Heart right ventricle (tissue), 16 donors: Measurements from ENCODE around the gene TFEB. TPM values are rescaled to one million over a fixed set of nuclear protein-coding genes. Genes with fewer than 3 reads are reported as not detected.

ENCODE experiments used
- ATAC-seq, 8 donors: fragments of 200-7000 bp; cut with Tn5 transposase; one replicate each; pipeline ENCODE4 v1.9.1; 2020; ENCODE audit warnings: mild to moderate bottlenecking in 8 of 8, moderate library complexity in 8 of 8, moderate number of reproducible peaks in 1 of 8
- DNase-seq, 2 donors: peaks; one replicate each; pipeline ENCODE4 v3.0.0-alpha.2; 2020
- H3K27ac ChIP-seq, 10 donors: fragments of 200-600 bp; sonication (generic) in 2 of 10; one replicate each; pipeline versions ENCODE4 v1.5.0 to v1.8.0; 2020 to 2022; ENCODE audit warnings: mild to moderate bottlenecking in 3 of 10
- H3K27me3 ChIP-seq, 7 donors: fragments of 200-600 bp; one replicate each; pipeline ENCODE4 v1.8.0; 2021 to 2022; ENCODE audit warnings: mild to moderate bottlenecking in 2 of 7
- H3K36me3 ChIP-seq, 9 donors: fragments of 200-600 bp; sonication (generic) in 1 of 9; one replicate each; pipeline versions ENCODE4 v1.5.0 to v1.8.0; 2020 to 2022; ENCODE audit warnings: mild to moderate bottlenecking in 2 of 9
- H3K4me1 ChIP-seq, 9 donors: fragments of 200-600 bp; sonication (generic) in 1 of 9; one replicate each; pipeline versions ENCODE4 v1.5.0 to v1.8.0; 2020 to 2022; ENCODE audit warnings: mild to moderate bottlenecking in 4 of 9
- H3K4me3 ChIP-seq, 10 donors: fragments of 200-600 bp; sonication (generic) in 2 of 10; one replicate each; pipeline versions ENCODE4 v1.5.0 to v1.8.0; 2020 to 2022; ENCODE audit warnings: mild to moderate bottlenecking in 7 of 10, moderate library complexity in 2 of 10
- H3K9me3 ChIP-seq, 11 donors: fragments of 200-600 bp in 10 of 11; sonication (generic) in 2 of 11; one replicate each; pipeline versions ENCODE4 v1.5.0 to v1.8.0; 2013 to 2022; ENCODE audit warnings: mild to moderate bottlenecking in 2 of 11, control low read depth in 1 of 11, moderate library complexity in 1 of 11
- WGBS, 2 donors: extraction: QIAGEN DNeasy Blood & Tissue Kit; methylation state at CpG; one replicate each; pipeline ENCODE4 v1.1.7; 2013; ENCODE audit warnings: inconsistent platforms in 1 of 2; 5-methylcytosine and 5-hydroxymethylcytosine counted together
- intact Hi-C, 10 donors: fragments of 100-400 bp; cut with DNase I; formaldehyde crosslinking; loops; one replicate each; pipeline versions ENCODE4 v1.11.1 to v1.14.2; 2022
- polyA plus RNA-seq, 2 donors: library from polyadenylated mRNA; stranded (reverse); fragments of 200-250 nt; gene quantifications; one replicate each; pipeline ENCODE4 v1.2.3, GENCODE V29; 2013
- total RNA-seq, 10 donors: library from RNA; stranded (reverse); fragmentation: NEBNext Ultra II Directional in 3 of 10; extraction: Animal tissue kit (Norgen Biotek cat#: 25700) in 3 of 10; gene quantifications; one replicate each; pipeline versions ENCODE4 v1.2.1 to v1.2.4, GENCODE V29; 2021 to 2023
- TF ChIP-seq, protein P1 (sequence below), 9 donors: fragments of 200-600 bp; sonication (generic) in 2 of 9; IDR thresholded peaks; one replicate each; pipeline versions ENCODE4 v1.5.0 to v1.8.0; 2021 to 2022; ENCODE audit warnings: antibody characterized with exemption in 9 of 9, mild to moderate bottlenecking in 5 of 9, moderate library complexity in 1 of 9
- donor health status: Arrhythmogenic right ventricular cardiomyopathy.
- donor health status: ischemic (EF 13 %, LVEDD 7.1; RV severe dilation, severe dysfunction).
- donor health status: healthy with polysubstance abuse.
- donor health status: DM: no; HTN: yes; CAD: no.
- donor health status: DM: no; HTN: no; CAD: no.
- donor health status: ischemic (EF 25% LVEDD 6.9; RV normal size, moderate dysfunction).
- donor health status: ischemic (EF 25% LVEDD 5.7; RV mildly dilated, moderate dysfunction).
- donor health status: healthy.
- donor health status: DM: yes; HTN: yes; CAD: no.
- donor health status: Ischemic cardiomyopathy.
- donor health status: ischemic (EF 35%, LVEDD 5.7; RV mildly dilated, moderate dysfunction).
- donor health status: nonischemic (EF 11% LVEDD 7.7; RV severe dilation, severe dysfunction).
- donor health status: DM: yes; HTN: yes; CAD: no.
- donor health status: PGD.
- donor health status: ischemic (EF 29% LVEDD 5.4; RV normal size, mild dysfunction).
- donor health status: nonischemic (EF 23%, LVEDD 6.1; RV moderate dilation, normal function).

Gene TFEB
- total and polyA plus RNA-seq, 12 donors, result 29.2 to 52.3 (median 39.6) TPM

DNA sequence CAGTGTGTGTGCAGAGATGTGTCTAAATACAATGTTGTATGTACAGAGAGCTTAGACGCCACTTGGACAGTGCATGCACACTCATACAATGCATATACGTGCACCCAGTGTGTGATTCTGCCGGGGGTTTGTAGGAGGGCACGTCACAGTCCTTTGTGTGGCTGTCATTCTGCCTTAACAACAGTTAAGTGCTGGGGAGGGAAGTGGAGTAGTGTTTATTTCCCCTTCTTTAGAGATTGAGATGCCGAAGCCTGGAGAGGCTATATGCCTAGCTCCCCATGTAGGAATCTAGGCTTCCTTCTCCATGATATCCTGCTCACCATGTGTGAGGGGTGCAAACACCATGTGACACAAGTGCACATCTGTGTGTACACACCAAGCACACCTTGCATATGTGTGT, 59.0 kb downstream of the TFEB start:
- no peak overlapping the region for H3K4me3 ChIP-seq
- H3K27ac ChIP-seq, result no peak overlapping the region
- ATAC-seq (no peak), DNase-seq (no peak)
- H3K36me3 ChIP-seq, result no peaks in the 10 kb centered on the region
- WGBS, 2 donors, result 86 to 89% methylated on average over 5 of the region's 5 CpGs
- TF ChIP-seq, protein P1, sequence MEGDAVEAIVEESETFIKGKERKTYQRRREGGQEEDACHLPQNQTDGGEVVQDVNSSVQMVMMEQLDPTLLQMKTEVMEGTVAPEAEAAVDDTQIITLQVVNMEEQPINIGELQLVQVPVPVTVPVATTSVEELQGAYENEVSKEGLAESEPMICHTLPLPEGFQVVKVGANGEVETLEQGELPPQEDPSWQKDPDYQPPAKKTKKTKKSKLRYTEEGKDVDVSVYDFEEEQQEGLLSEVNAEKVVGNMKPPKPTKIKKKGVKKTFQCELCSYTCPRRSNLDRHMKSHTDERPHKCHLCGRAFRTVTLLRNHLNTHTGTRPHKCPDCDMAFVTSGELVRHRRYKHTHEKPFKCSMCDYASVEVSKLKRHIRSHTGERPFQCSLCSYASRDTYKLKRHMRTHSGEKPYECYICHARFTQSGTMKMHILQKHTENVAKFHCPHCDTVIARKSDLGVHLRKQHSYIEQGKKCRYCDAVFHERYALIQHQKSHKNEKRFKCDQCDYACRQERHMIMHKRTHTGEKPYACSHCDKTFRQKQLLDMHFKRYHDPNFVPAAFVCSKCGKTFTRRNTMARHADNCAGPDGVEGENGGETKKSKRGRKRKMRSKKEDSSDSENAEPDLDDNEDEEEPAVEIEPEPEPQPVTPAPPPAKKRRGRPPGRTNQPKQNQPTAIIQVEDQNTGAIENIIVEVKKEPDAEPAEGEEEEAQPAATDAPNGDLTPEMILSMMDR (IDR thresholded peaks at IDR 0.05), result no peak
- intact Hi-C loops, result no loop called here
- H3K4me1 ChIP-seq, result no peaks in the 10 kb centered on the region
- H3K27me3 ChIP-seq, result peaks cover 0 to 8% (median 0%) of the 10 kb centered on the region in 7 donors
- H3K9me3 ChIP-seq, result no peaks in the 10 kb centered on the region

DNA sequence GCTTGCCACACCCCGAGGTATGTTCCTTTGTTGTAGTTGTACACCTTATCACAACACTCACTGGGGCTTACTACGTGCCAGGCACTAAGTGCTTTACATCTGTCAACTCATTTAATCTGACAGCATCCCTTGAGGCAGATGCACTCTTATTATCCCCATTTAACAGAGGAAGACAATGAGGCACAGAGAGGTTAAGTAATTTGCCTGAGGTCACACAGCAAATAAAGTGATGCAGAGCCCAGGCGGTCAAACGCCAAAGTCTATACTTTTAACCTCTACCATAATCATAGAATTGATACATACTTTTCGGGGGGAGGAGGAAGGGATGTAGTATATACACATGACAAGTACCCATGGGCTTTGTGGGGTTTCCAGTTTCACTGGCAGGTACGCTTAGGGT, 59.4 kb downstream of the TFEB start:
- ATAC-seq, result no peak
- WGBS, 2 donors, result 83 to 86% methylated on average over 6 of the region's 6 CpGs
- TF ChIP-seq, protein P1 (IDR thresholded peaks at IDR 0.05), result no peak

DNA sequence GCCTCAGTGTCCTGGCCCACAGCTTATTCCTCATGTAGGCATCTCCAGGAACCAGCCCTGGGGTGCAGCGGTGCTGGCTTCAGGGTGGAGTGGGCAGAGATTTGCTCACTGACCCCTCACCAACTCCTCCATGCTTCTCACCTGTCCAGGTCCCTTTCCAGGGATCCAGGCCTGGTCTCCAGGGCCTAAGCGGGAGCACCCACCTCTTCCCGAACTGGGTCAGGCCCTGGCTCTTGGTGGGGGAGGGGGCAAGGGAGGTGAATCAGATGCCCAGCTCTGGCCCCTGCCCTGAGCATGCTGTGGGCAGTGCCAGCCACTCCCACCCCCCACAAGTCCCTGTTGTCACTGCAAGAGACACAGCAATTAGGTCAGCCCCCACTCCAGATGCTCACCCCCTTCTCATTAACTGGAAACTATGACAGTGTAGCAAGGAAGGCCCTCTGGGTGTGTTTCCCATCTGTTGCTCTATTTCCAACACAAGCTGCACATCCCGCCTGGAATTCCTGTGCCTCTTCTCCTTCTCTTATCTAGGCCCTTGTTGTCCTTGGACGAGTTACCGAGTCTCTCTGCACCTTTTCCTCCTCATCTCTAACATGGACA, 60.1 kb downstream of the TFEB start:
- no peak for DNase-seq
- H3K4me1 ChIP-seq, result no peaks in the 10 kb centered on the region
- H3K27ac ChIP-seq, result no peak overlapping the region
- 76 to 83% methylated on average over 6 of the region's 6 CpGs for WGBS, 2 donors
- TF ChIP-seq, protein P1 (IDR thresholded peaks at IDR 0.05), result no peak
- ATAC-seq, result no peak
- intact Hi-C loops, result no loop called here
- peaks cover 0 to 15% (median 0%) of the 10 kb centered on the region in 7 donors for H3K27me3 ChIP-seq
- H3K36me3 ChIP-seq, result no peaks in the 10 kb centered on the region
- H3K4me3 ChIP-seq, result no peak overlapping the region
- H3K9me3 ChIP-seq, result no peaks in the 10 kb centered on the region

More for the DNA sequence above, 59.4 kb downstream of the TFEB start:
- Histone ChIP-seq H3K36me3 (no peaks in the 10 kb centered on the region), H3K4me1 (no peaks in the 10 kb centered on the region), H3K27me3 (peaks cover 0 to 10% (median 0%) of the 10 kb centered on the region in 7 donors), H3K4me3 (no peak overlapping the region), H3K9me3 (no peaks in the 10 kb centered on the region), H3K27ac (no peak overlapping the region)
- intact Hi-C loops, result no loop called here
- DNase-seq, result no peak

DNA sequence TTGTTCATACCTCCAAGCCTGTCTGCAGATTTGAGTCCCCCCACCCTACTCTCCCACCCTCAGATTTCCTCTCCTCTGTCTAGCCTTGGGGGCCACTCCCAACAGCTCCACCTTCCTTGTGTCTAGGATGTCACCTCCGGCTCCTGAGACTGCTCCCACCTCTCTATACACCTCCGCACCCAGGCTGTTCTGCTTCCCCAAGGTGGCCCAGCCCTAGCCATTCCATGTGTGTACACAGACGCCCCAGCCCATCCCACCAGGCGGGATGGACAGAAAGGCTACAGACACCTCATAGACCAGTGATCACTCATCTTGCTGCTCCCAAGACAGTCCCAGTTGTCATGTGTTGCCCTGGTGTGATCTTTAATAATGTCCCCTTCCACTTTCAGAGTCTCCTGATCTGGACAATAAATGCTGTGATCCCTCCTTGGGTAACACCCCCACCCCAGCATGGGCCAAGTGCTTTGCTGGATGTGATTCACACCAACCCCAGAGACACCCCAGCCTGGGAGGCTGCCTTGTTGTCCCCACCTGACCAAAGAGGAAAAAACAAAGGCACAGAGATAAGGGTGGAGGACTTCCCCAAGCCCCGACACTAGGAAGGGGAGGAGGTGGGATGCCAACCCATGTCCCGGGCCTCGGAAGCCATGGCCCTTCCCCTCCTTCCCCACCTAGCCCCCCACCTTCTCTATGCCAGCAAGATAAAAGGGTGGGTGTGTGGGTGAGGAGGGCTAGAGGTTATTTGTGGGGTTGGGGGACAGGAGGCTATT, 61.0 kb downstream of the TFEB start:
- DNase-seq, result no peak
- no peak overlapping the region for H3K27ac ChIP-seq
- no peak overlapping the region for H3K4me3 ChIP-seq
- H3K9me3 ChIP-seq, result peaks cover 0 to 4% (median 0%) of the 10 kb centered on the region in 11 donors
- no peaks in the 10 kb centered on the region for H3K4me1 ChIP-seq
- H3K36me3 ChIP-seq, result no peaks in the 10 kb centered on the region
- 81 to 87% methylated on average over 7 of the region's 7 CpGs for WGBS, 2 donors
- intact Hi-C loops, result no loop called here
- H3K27me3 ChIP-seq, result peaks cover 0 to 18% (median 0%) of the 10 kb centered on the region in 7 donors
- no peak for ATAC-seq
- TF ChIP-seq, protein P1 (IDR thresholded peaks at IDR 0.05), result no peak
